Suprapubic skin (tissue), 4 donors: ENCODE data around the gene ATF6.

Source experiments
- POLR2A ChIP-seq, 2 donors: fragments of 450-650 bp; IDR thresholded peaks; one replicate each; pipeline ENCODE4 v1.6.1; 2017; ENCODE audit warnings: antibody characterized with exemption in 2 of 2, mild to moderate bottlenecking in 2 of 2, moderate library complexity in 2 of 2
- POLR2AphosphoS5 ChIP-seq, 3 donors: sonication (generic); formaldehyde crosslinking; IDR thresholded peaks; one replicate each; pipeline ENCODE4 v1.6.1; 2017; ENCODE audit warnings: antibody characterized with exemption in 3 of 3
- TF ChIP-seq, protein P1 (sequence below), 2 donors: fragments of 200-600 bp in 1 of 2; fragments of 450-650 bp in 1 of 2; sonication (generic) in 1 of 2; IDR thresholded peaks; one replicate each; pipeline ENCODE4 v1.5.1; 2016 to 2019; ENCODE audit warnings: antibody characterized with exemption in 2 of 2, mild to moderate bottlenecking in 1 of 2, moderate library complexity in 1 of 2

GRCh38 chr1:161940866-161941591, 174.9 kb downstream of the ATF6 start:
- TF ChIP-seq, protein P1, sequence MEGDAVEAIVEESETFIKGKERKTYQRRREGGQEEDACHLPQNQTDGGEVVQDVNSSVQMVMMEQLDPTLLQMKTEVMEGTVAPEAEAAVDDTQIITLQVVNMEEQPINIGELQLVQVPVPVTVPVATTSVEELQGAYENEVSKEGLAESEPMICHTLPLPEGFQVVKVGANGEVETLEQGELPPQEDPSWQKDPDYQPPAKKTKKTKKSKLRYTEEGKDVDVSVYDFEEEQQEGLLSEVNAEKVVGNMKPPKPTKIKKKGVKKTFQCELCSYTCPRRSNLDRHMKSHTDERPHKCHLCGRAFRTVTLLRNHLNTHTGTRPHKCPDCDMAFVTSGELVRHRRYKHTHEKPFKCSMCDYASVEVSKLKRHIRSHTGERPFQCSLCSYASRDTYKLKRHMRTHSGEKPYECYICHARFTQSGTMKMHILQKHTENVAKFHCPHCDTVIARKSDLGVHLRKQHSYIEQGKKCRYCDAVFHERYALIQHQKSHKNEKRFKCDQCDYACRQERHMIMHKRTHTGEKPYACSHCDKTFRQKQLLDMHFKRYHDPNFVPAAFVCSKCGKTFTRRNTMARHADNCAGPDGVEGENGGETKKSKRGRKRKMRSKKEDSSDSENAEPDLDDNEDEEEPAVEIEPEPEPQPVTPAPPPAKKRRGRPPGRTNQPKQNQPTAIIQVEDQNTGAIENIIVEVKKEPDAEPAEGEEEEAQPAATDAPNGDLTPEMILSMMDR (IDR thresholded peaks at IDR 0.05): no peak
- TF ChIP-seq POLR2A (IDR thresholded peaks at IDR 0.05): no peak
- TF ChIP-seq POLR2AphosphoS5 (IDR thresholded peaks at IDR 0.05): no peak
